HG02852 (cell line): ENCODE data around the gene BYSL.
A peak's percentile ranks its signal among the peaks of the same experiment; 100 is the strongest.

Experiments
- ATAC-seq: cut with Tn5 transposase; IDR thresholded peaks from one replicate; pipeline ENCODE4 v1.9.1; 2021; ENCODE audit warnings: mild to moderate bottlenecking, moderate library complexity; ENCODE audit not compliant: unreplicated experiment

The BYSL gene

GRCh38 chr6:41914869-41915530, 6.3 kb upstream of the BYSL start:
- no peak for ATAC-seq

GRCh38 chr6:41917528-41917927, 3.8 kb upstream of the BYSL start:
- ATAC-seq: no peak

- ATAC-seq: peak; percentile 13
Observed at GRCh38 chr6:41921712-41921998, 356 bp downstream of the BYSL start.

GRCh38 chr6:41922154-41922553, 855 bp downstream of the BYSL start:
- no peak for ATAC-seq

GRCh38 chr6:41927253-41927652, 6.0 kb downstream of the BYSL start:
- ATAC-seq: no peak

GRCh38 chr6:41929924-41930323, 8.6 kb downstream of the BYSL start:
- ATAC-seq: no peak

- no peak for ATAC-seq
Observed at GRCh38 chr6:41931792-41932191, 10.5 kb downstream of the BYSL start.

GRCh38 chr6:41932378-41932777, 11.1 kb downstream of the BYSL start:
- ATAC-seq: no peak

GRCh38 chr6:41934278-41935192, 13.2 kb downstream of the BYSL start:
- ATAC-seq: no peak

GRCh38 chr6:41935193-41935574, 13.9 kb downstream of the BYSL start:
- no peak for ATAC-seq

GRCh38 chr6:41935685-41936072, 14.4 kb downstream of the BYSL start:
- ATAC-seq: no peak

- ATAC-seq: peak; percentile 62
Observed at GRCh38 chr6:41936073-41936837, 15.0 kb downstream of the BYSL start.

- no peak for ATAC-seq
Observed at GRCh38 chr6:41937472-41937860, 16.2 kb downstream of the BYSL start.

- ATAC-seq: no peak
Observed at GRCh38 chr6:41937861-41938574, 16.7 kb downstream of the BYSL start.

GRCh38 chr6:41938590-41939175, 17.4 kb downstream of the BYSL start:
- no peak for ATAC-seq

GRCh38 chr6:41939176-41939847, 18.0 kb downstream of the BYSL start:
- no peak for ATAC-seq

GRCh38 chr6:41939848-41940758, 18.8 kb downstream of the BYSL start:
- ATAC-seq: no peak

- no peak for ATAC-seq
Observed at GRCh38 chr6:41940759-41941279, 19.5 kb downstream of the BYSL start.
